GM12892 (cell line): ENCODE results near the gene GPR61.

Experiments
- DNase-seq: peaks from one replicate; pipeline ENCODE4 v3.0.0; 2011; ENCODE audit not compliant: insufficient read length
- FAIRE-seq: peaks from 2 replicates; lab custom pipeline; 2011; peaks lifted over from hg19 to GRCh38; lab: Jason Lieb, UNC
- POLR2A ChIP-seq: IDR thresholded peaks from 2 replicates; pipeline ENCODE4 v1.6.1; 2011; ENCODE audit warnings: low read depth, low read length, control low read depth
- POLR2AphosphoS5 ChIP-seq: IDR thresholded peaks from 2 replicates; pipeline ENCODE4 v1.6.1; 2011; ENCODE audit warnings: low read depth, low read length, control low read depth
- TAF1 ChIP-seq: IDR thresholded peaks from 2 replicates; pipeline ENCODE4 v1.6.1; 2011; ENCODE audit warnings: low read depth, mild to moderate bottlenecking, control low read depth, low read length, borderline replicate concordance

GPR61 gene

GRCh38 chr1:109530457-109531087, 9.1 kb upstream of the GPR61 start:
- TF ChIP-seq TAF1, result no peak
- TF ChIP-seq POLR2A, result no peak
- no peak for TF ChIP-seq POLR2AphosphoS5
- DNase-seq, result no peak
- FAIRE-seq, result no peak

DNA sequence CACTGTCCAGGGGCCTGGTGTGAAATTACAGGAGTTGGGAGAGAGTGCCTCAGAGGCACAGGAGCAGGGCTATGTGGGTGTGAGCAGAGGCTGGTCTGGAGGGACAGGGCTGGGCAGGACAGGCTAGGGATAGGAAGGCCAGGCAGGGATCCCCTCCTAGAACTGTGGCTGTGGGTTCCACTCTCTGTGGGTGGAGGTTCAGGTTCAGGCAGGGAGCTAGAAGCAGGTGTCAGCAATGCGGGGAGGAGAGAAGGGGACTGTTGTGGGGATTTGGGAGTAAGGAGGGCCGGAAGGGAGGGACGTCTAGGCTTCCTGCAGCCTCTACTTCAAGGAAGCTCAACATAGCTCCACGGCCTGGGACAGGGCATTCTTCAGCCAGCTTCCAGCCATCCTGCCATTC, 8.3 kb upstream of the GPR61 start:
- no peak for FAIRE-seq
- TF ChIP-seq POLR2AphosphoS5, result no peak
- TF ChIP-seq TAF1, result no peak
- no peak for TF ChIP-seq POLR2A
- no peak for DNase-seq

DNA sequence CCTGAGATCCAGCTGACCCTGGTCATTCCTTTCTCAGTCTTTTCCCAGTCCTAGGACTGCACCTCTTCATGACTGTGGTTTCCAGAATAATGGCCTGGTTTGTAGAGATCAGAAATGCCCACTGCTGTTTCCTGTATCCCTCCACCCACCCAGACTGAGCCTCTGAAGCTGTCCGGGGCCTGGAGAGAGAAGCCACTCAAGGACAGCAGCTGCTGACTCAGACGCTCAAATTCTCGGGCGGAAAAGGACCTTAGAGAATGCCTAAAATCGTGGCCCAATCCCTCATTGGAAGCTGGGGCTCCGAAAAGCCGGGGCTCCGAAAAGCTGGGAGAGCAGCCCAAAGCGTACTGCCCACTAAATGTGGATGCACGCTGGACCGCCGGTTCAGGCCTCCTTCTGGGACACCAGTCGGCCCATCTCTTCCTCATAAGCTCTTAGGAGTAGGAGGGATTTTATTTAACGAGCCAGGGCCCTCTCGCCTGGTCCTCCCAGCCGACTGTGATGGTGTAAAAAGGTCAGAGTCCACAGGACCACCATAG, 7.8 kb upstream of the GPR61 start:
- DNase-seq, result no peak
- FAIRE-seq, result no peak
- no peak for TF ChIP-seq POLR2A
- no peak for TF ChIP-seq POLR2AphosphoS5
- no peak for TF ChIP-seq TAF1

GRCh38 chr1:109532365-109533136, 7.1 kb upstream of the GPR61 start:
- peak; percentile 92 for FAIRE-seq
- TF ChIP-seq TAF1 (no peak), POLR2A (no peak), POLR2AphosphoS5 (no peak)
- DNase-seq, result peak; percentile 85

- FAIRE-seq (no peak), DNase-seq (no peak)
- TF ChIP-seq POLR2A (no peak), TAF1 (no peak), POLR2AphosphoS5 (no peak)
These were observed 5.3 kb upstream of the GPR61 start for GRCh38 chr1:109534307-109534858.

GRCh38 chr1:109535481-109535880, 4.2 kb upstream of the GPR61 start:
- TF ChIP-seq TAF1 (no peak), POLR2A (no peak), POLR2AphosphoS5 (no peak)
- FAIRE-seq (no peak), DNase-seq (no peak)

GRCh38 chr1:109535971-109536491, 3.6 kb upstream of the GPR61 start:
- no peak for FAIRE-seq
- no peak for DNase-seq
- TF ChIP-seq POLR2AphosphoS5 (no peak), TAF1 (no peak), POLR2A (no peak)

DNA sequence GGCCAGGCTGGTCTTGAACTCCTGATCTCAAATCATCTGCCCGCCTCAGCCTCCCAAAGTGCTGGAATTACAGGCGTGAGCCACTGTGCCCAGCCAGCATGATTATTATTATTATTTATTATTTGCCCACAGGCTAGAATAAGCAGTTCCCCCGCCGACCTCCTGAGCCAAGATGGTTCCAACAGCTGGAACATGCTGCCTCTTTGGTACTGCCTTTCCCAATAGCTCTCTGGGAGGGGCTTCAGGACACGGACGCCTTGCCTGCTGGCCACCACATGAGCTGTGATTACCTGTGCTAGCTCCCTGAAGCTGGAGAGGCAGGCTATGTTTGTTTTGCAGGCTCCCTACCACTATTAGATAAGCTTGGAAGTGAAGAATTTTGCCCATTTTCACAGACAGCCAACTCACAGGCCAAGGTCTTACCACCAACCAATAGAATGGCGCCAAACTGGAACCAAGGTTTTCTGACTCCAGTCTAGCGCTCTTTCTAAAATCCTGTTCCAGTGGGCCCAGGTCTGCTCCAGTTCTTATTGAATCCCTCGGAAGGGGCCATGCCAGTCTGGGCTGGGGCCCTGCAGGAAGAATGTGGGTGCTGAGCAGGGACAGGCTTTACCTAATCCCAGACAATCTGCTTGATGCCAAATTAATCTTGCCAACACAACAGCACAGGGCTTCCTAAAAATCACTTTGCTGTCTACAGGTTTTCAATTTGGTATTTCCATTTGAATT, 2.1 kb upstream of the GPR61 start:
- no peak for TF ChIP-seq TAF1
- TF ChIP-seq POLR2A, result no peak
- no peak for TF ChIP-seq POLR2AphosphoS5
- FAIRE-seq, result no peak

DNA sequence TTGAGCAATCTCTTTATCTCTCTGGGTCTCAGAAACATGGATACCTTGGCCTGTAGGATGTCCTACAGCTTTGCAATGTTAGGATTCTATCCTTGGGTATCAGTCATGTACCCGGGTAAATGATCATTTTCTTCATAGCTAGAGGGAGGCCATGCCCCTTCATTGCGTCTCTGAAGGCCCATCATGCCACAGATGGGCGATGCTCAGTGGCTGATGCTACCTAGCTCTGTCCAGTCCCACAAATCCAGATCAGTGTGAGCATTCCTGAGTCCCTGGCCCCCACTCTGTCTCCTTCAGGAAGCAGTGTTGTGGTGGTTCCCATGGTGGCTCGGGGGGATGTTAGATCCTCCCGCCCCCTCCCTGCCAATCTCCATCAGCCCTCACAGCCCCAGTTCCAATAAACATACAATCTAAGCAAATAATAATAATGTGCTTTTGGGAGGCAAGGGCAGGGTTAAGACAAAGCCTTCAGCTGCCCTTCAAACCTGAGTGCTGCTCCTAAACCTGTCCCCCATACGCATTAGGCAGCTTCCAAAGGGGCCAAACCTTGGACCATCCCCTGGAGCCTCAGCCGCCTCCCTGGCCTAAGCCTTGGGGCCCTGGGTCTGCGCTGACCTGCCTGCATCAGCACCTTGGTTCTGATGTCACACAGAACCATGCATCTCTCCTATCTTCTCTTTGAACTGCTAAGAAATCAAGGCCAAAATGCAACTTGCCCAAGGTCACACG, 681 bp upstream of the GPR61 start:
- no peak for DNase-seq
- TF ChIP-seq POLR2A (no peak), POLR2AphosphoS5 (no peak), TAF1 (no peak)
- FAIRE-seq, result no peak

More for the DNA sequence above, 2.1 kb upstream of the GPR61 start:
- no peak for DNase-seq

DNA sequence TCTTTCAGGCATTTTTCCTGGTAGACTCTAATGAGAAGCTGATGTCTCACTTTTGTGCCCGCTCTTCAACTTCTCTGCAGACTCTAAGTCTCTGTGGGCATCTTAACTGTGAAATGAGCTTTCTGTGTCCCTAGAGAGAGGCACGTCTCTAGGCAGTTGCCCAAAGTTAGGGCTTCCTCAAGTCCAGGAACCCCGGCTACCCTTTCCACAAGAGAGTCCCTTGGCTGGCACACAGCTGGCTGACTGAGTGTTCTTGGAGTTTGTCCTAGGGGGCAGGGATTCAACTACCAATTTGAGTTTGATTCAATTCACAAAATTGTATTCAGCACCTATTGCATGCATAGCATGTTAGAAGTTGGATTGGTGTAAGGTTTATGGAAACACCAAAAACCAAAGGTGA, 1.4 kb downstream of the GPR61 start:
- no peak for DNase-seq
- no peak for TF ChIP-seq POLR2AphosphoS5
- TF ChIP-seq TAF1, result no peak
- no peak for TF ChIP-seq POLR2A
- FAIRE-seq, result no peak

DNA sequence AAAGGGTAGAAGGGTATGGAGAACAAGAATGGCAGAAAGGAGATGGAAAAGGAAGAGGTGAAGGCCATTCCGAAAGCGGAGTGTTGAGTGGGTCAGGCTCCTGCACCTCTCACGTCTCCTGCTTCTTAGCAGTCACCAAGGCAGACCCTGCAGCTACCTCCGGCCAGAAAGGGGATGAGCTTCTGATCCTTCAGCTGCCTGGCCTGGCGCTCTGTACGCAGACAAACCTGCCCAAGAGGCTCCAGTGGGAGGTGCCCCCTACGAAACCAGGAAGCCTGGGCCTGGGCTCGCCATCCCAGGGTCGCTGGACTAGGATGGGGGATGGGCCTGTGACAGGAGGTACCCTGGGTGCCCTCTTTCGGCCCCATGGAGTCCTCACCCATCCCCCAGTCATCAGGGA, 3.0 kb downstream of the GPR61 start:
- TF ChIP-seq POLR2AphosphoS5, result no peak
- FAIRE-seq (no peak), DNase-seq (no peak)
